GM13976 (cell line): ENCODE data around the gene GABRA5.
"Not testable (repeated sequence)": the region's sequence is repeated elsewhere in the genome, so short reads cannot be mapped to it uniquely, and the experiment has no call there.

Experiments
- DNase-seq: peaks from one replicate; pipeline ENCODE4 v3.0.0; 2012; ENCODE audit warnings: low spot score
- in situ Hi-C: fragments of 300-500 bp; cut with MboI; formaldehyde crosslinking; loops from one replicate; pipeline ENCODE4 v1.12.0; 2022; ENCODE audit warnings: low sequenced_read_pairs, mixed read lengths, inconsistent platforms; ENCODE audit not compliant: unreplicated experiment
- TF ChIP-seq, protein P1 (sequence below): IDR thresholded peaks from 2 replicates; pipeline ENCODE4 v1.5.1; 2012; ENCODE audit warnings: borderline replicate concordance, mild to moderate bottlenecking; ENCODE audit not compliant: insufficient read depth; ENCODE audit errors: extremely low read depth, missing control alignments, control extremely low read depth

GABRA5 gene

DNA sequence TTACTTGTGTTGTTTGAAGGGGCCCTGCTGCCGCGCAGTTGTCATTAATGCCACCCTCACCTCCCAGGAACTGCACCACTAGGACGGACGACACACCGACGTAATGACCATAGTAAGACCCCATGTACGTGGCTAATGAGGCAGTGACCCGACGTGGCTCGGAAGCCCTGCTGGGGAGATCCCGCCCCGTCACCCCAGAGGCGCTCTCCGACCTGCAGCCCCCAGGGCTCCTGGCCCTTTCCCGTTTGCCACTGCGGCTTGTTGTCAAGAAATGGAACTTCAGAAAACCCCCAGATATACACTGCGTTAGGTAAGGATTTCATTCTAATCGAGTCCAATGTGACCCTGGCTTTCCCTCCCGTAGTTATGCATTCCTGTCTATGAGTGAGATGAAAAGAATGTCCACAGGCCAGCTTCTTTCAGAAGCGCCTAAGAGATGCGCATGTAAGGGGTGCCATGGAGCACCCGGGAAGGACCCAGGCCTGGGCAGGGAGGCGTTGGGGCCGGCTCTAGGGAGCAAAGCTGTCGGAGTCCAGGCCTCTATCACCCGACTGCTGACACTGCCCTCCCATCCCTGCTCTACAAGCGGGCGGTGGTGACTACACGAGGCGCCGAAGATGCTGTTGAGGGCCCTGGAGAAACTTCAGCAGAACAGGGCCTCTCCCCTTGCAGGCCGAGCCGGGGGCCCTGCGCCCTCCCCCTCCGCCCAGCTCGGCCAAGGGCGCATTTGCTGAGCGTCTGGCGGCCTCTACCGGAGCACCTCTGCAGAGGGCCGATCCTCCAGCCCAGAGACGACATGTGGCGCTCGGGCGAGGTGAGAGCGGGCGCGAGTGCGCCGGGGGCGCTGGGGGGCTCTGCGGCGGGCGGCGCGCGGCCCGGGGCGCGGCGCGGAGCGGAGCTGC is at the start of gene GABRA5:
Gene GABRA5, plus strand, starts transcription at position 765 of the 902 bp plus-strand sequence. CDS start 2,187 bp downstream, outside the sequence.
- TF ChIP-seq, protein P1, sequence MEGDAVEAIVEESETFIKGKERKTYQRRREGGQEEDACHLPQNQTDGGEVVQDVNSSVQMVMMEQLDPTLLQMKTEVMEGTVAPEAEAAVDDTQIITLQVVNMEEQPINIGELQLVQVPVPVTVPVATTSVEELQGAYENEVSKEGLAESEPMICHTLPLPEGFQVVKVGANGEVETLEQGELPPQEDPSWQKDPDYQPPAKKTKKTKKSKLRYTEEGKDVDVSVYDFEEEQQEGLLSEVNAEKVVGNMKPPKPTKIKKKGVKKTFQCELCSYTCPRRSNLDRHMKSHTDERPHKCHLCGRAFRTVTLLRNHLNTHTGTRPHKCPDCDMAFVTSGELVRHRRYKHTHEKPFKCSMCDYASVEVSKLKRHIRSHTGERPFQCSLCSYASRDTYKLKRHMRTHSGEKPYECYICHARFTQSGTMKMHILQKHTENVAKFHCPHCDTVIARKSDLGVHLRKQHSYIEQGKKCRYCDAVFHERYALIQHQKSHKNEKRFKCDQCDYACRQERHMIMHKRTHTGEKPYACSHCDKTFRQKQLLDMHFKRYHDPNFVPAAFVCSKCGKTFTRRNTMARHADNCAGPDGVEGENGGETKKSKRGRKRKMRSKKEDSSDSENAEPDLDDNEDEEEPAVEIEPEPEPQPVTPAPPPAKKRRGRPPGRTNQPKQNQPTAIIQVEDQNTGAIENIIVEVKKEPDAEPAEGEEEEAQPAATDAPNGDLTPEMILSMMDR = no peak
- in situ Hi-C loops = no loop called here
- no peak for DNase-seq

DNA sequence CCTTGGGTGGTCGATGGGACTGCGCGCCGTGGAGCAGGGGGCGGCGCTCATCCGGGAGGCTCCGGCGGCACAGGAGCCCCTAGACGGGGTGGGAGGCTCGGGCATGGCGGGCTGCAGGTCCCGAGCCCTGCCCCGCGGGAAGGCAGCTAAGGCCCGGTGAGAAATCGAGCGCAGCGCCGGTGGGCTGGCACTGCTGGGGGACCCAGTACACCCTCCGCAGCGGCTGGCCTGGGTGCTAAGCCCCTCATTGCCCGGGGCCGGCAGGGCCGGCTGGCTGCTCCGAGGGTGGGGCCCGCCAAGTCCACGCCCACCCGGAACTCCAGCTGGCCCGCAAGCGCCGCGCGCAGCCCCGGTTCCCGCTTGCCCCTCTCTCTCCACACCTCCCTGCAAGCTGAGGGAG is 35.7 kb upstream of the GABRA5 start:
- DNase-seq, in situ Hi-C loops: not testable (repeated sequence)

GRCh38 chr15:26831951-26832350 is 34.9 kb upstream of the GABRA5 start:
- DNase-seq = no peak
- TF ChIP-seq, protein P1 = no peak
- in situ Hi-C loops = no loop called here

DNA sequence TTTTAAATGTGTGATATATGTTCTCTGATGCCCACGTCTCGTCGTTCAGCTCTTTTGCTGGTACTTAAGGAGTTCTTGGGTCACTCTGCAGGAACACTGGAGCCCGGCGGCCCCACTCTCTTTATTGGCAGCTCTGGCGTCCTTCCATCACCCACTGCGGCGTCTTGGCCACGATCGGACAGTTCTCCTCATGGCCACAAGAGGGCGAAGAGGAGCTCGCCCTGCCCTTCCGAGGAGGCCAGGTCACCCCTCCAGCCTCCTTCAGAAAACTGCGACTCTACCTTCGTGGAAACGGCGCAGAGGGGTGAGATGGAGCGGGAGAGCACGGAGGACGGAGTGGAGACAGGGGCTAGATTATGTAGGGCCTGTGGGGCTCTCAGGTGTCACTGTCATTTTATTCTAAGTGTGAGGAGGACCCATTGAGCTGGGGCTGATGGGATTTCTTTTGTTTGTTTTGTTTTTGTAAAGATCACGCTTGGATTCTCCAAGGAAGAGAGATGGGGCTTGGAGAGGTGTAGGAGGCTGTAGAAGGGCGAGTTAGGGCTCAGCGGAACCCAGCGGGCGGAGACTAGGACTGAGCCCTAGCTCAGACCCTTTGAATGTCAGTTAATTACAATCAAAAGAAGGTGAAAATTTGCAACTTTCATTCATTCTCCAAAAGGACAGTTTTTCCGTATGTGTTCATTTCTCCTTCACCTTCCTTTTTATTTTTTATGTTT is 28.0 kb upstream of the GABRA5 start:
- TF ChIP-seq, protein P1 = no peak
- in situ Hi-C loops = no loop called here
- DNase-seq = no peak

GRCh38 chr15:26841514-26841913 is 25.3 kb upstream of the GABRA5 start:
- no peak for DNase-seq
- TF ChIP-seq, protein P1 = no peak
- in situ Hi-C loops = no loop called here

DNA sequence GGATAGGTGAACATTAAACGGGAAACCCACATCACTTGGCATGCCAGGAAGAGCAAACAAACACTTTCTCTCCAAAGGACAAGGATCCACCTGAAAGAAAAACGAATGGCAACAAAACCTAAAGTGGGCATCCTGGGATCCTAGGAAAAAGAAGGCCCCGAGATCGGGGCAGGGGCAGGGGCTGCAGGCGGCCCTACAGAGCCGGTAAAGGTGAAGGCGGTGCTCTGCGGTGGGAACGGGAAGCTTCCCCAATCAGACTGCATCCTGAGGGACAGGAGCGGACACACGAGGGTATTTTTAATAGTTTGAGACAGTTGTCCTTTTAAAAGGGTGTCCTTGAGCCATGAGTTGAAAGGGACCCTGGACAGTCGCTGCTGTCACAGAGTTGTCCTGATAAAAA is 24.9 kb upstream of the GABRA5 start:
- DNase-seq = no peak
- TF ChIP-seq, protein P1 = no peak
- in situ Hi-C loops = no loop called here

DNA sequence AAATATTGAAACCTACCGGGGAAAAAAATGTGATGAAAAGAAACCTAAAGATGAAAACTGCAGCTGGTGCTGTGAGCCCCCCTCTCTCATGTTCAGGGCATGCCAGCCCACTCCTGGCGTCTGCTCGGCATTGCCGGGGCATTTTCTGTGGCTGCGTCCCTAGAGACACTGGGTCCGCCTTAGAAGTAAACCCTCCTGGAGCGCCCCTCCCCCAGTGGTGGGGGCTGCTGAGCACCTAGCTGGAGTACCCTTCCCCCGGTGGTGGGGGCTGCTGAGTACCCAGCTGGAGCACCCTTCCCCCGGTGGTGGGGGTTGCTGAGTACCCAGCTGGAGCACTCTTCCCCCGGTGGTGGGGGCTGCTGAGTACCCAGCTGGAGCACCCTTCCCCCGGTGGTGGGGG is 24.5 kb upstream of the GABRA5 start:
- in situ Hi-C loops = no loop called here
- DNase-seq = no peak
- TF ChIP-seq, protein P1 = no peak
